Astrocyte (in vitro differentiated cells and primary cell): ENCODE data around the gene APOC3. TPM values are rescaled to one million over a fixed set of nuclear protein-coding genes. Genes with fewer than 3 reads are reported as not detected.

Experiments used
- DNase-seq: peaks from one replicate; pipeline ENCODE4 v3.0.0-alpha.2; 2010; ENCODE audit warnings: low read depth
- FAIRE-seq: peaks from 2 replicates; lab custom pipeline; 2011; peaks lifted over from hg19 to GRCh38; lab: Jason Lieb, UNC
- H2AFZ ChIP-seq: 2 replicates; pipeline ENCODE4 v1.6.0; 2012; ENCODE audit warnings: low read depth, low read length, inconsistent platforms
- H3K27ac ChIP-seq: 2 replicates; pipeline ENCODE4 v1.5.1; 2011; ENCODE audit warnings: low read depth, low read length, inconsistent platforms
- H3K27me3 ChIP-seq: 2 replicates; pipeline ENCODE4 v1.6.0; 2011; ENCODE audit warnings: low read length, inconsistent platforms; ENCODE audit not compliant: insufficient read depth
- H3K36me3 ChIP-seq: 2 replicates; pipeline ENCODE4 v1.5.1; 2011; ENCODE audit warnings: low read length, inconsistent platforms; ENCODE audit not compliant: insufficient read depth
- H3K4me1 ChIP-seq: 2 replicates; pipeline ENCODE4 v1.5.1; 2011; ENCODE audit warnings: low read length, inconsistent platforms; ENCODE audit not compliant: insufficient read depth
- H3K4me2 ChIP-seq: 2 replicates; pipeline ENCODE4 v1.6.0; 2012; ENCODE audit warnings: low read length, inconsistent platforms
- H3K4me3 ChIP-seq: 2 replicates; pipeline ENCODE4 v1.5.1; 2011; ENCODE audit warnings: low read depth, mild to moderate bottlenecking, low read length, inconsistent platforms; ENCODE audit not compliant: insufficient read depth
- H3K79me2 ChIP-seq: 2 replicates; pipeline ENCODE4 v1.6.0; 2012; ENCODE audit warnings: mild to moderate bottlenecking, low read length, inconsistent platforms; ENCODE audit not compliant: insufficient read depth
- H3K9ac ChIP-seq: 2 replicates; pipeline ENCODE4 v1.6.0; 2012; ENCODE audit warnings: mild to moderate bottlenecking, low read length, inconsistent platforms
- H3K9me3 ChIP-seq: 2 replicates; pipeline ENCODE4 v1.5.1; 2012; ENCODE audit warnings: low read depth, mild to moderate bottlenecking, low read length, inconsistent platforms; ENCODE audit not compliant: insufficient read depth
- H4K20me1 ChIP-seq: 2 replicates; pipeline ENCODE4 v1.6.0; 2012; ENCODE audit warnings: low read length, inconsistent platforms; ENCODE audit not compliant: insufficient read depth
- H3K27ac Mint-ChIP-seq: one replicate; pipeline ENCODE4 v1.8.0; 2021; ENCODE audit warnings: mild to moderate bottlenecking, mixed read lengths; ENCODE audit not compliant: unreplicated experiment
- H3K27me3 Mint-ChIP-seq: one replicate; pipeline ENCODE4 v1.8.0; 2021; ENCODE audit warnings: low read depth, mixed read lengths; ENCODE audit not compliant: unreplicated experiment
- H3K36me3 Mint-ChIP-seq: one replicate; pipeline ENCODE4 v1.8.0; 2021; ENCODE audit warnings: low read depth, mixed read lengths; ENCODE audit not compliant: unreplicated experiment
- H3K4me1 Mint-ChIP-seq: one replicate; pipeline ENCODE4 v1.8.0; 2021; ENCODE audit warnings: low read depth, mixed read lengths; ENCODE audit not compliant: unreplicated experiment
- H3K4me3 Mint-ChIP-seq: one replicate; pipeline ENCODE4 v1.8.0; 2021; ENCODE audit warnings: mild to moderate bottlenecking, moderate library complexity, mixed read lengths; ENCODE audit not compliant: unreplicated experiment
- H3K9me3 Mint-ChIP-seq: one replicate; pipeline ENCODE4 v1.8.0; 2021; ENCODE audit warnings: mild to moderate bottlenecking, mixed read lengths; ENCODE audit not compliant: unreplicated experiment
- CTCF ChIP-seq: IDR thresholded peaks from 2 replicates; pipeline ENCODE4 v1.5.1; 2011; ENCODE audit warnings: low read depth, mild to moderate bottlenecking, inconsistent platforms, low read length, moderate library complexity; ENCODE audit not compliant: insufficient read depth
- EZH2 ChIP-seq: IDR thresholded peaks from 2 replicates; pipeline ENCODE4 v1.6.1; 2012; ENCODE audit warnings: mild to moderate bottlenecking, low read length, inconsistent platforms; ENCODE audit not compliant: insufficient read depth
- total RNA-seq: library from RNA; stranded (reverse); gene quantifications from 2 replicates; pipeline ENCODE4 v1.2.1, GENCODE V29; 2021

APOC3 gene
- total RNA-seq, 1 donor from 2014 or later, result not detected

GRCh38 chr11:116855413-116855812 is 25.7 kb downstream of the APOC3 start:
- H3K27ac Mint-ChIP-seq, result no peak overlapping the region
- H3K4me3 ChIP-seq, result no peak overlapping the region
- H3K27ac ChIP-seq, result no peak overlapping the region
- H3K4me2 ChIP-seq, result no peak overlapping the region
- H3K4me1 Mint-ChIP-seq, result peaks cover 37% of the 10 kb centered on the region
- H4K20me1 ChIP-seq, result no peaks in the 10 kb centered on the region
- H3K27me3 ChIP-seq, result no peaks in the 10 kb centered on the region
- no peaks in the 10 kb centered on the region for H3K36me3 ChIP-seq
- H3K79me2 ChIP-seq, result no peaks in the 10 kb centered on the region
- peaks cover 39% of the 10 kb centered on the region for H3K4me1 ChIP-seq
- no peak overlapping the region for H2AFZ ChIP-seq
- H3K9me3 Mint-ChIP-seq, result no peaks in the 10 kb centered on the region
- TF ChIP-seq EZH2 (no peak), CTCF (no peak)
- peaks cover 37% of the 10 kb centered on the region for H3K36me3 Mint-ChIP-seq
- H3K9me3 ChIP-seq, result no peaks in the 10 kb centered on the region
- H3K27me3 Mint-ChIP-seq, result no peaks in the 10 kb centered on the region
- H3K9ac ChIP-seq, result no peak overlapping the region
- FAIRE-seq (no peak), DNase-seq (no peak)
- H3K4me3 Mint-ChIP-seq, result no peak overlapping the region

GRCh38 chr11:116856423-116856822 is 26.7 kb downstream of the APOC3 start:
- H3K36me3 ChIP-seq, result no peaks in the 10 kb centered on the region

More at GRCh38 chr11:116856423-116856822, 26.7 kb downstream of the APOC3 start:
- H3K9me3 ChIP-seq, result no peaks in the 10 kb centered on the region
- H3K4me1 ChIP-seq, result peaks cover 44% of the 10 kb centered on the region
- Mint-ChIP-seq H3K4me1 (peaks cover 39% of the 10 kb centered on the region), H3K4me3 (no peak overlapping the region), H3K27me3 (no peaks in the 10 kb centered on the region), H3K9me3 (no peaks in the 10 kb centered on the region), H3K27ac (no peak overlapping the region), H3K36me3 (peaks cover 41% of the 10 kb centered on the region)
- no peak for FAIRE-seq
- H2AFZ ChIP-seq, result no peak overlapping the region
- no peak overlapping the region for H3K9ac ChIP-seq
- no peaks in the 10 kb centered on the region for H3K27me3 ChIP-seq
- H4K20me1 ChIP-seq, result no peaks in the 10 kb centered on the region
- DNase-seq, result no peak
- H3K4me3 ChIP-seq, result no peak overlapping the region
- H3K27ac ChIP-seq, result no peak overlapping the region
- H3K79me2 ChIP-seq, result no peaks in the 10 kb centered on the region
- no peak overlapping the region for H3K4me2 ChIP-seq
- TF ChIP-seq EZH2 (no peak), CTCF (no peak)
